SK-N-SH (cell line): ENCODE data around the gene ADCY6.

ENCODE experiments used
- CTCF ChIP-seq: fragments of 200-600 bp; sonication (generic); IDR thresholded peaks from 2 replicates; pipeline ENCODE4 v1.6.1; 2017; ENCODE audit warnings: antibody characterized with exemption, mild to moderate bottlenecking, moderate library complexity
- GABPA ChIP-seq: IDR thresholded peaks from 2 replicates; pipeline ENCODE4 v1.4.0; 2012; ENCODE audit warnings: low read depth, mild to moderate bottlenecking
- GATA2 ChIP-seq: sonication (generic); formaldehyde crosslinking; IDR thresholded peaks from 2 replicates; pipeline ENCODE4 v1.5.0; 2020; ENCODE audit warnings: mild to moderate bottlenecking, missing genetic modification reagents
- JUND ChIP-seq: IDR thresholded peaks from 2 replicates; pipeline ENCODE4 v1.4.0; 2012
- POLR2AphosphoS5 ChIP-seq: IDR thresholded peaks from 2 replicates; pipeline ENCODE4 v1.6.1; 2012; ENCODE audit warnings: low read depth, low read length
- RAD21 ChIP-seq: IDR thresholded peaks from 2 replicates; pipeline ENCODE4 v1.6.1; 2012; ENCODE audit warnings: mild to moderate bottlenecking, low read length
- REST ChIP-seq: IDR thresholded peaks from 2 replicates; pipeline ENCODE4 v1.6.1; 2012; ENCODE audit warnings: mild to moderate bottlenecking, low read depth, low read length, moderate library complexity
- TAF1 ChIP-seq: IDR thresholded peaks from 2 replicates; pipeline ENCODE4 v1.6.1; 2012; ENCODE audit warnings: low read depth, mild to moderate bottlenecking, low read length, moderate library complexity, borderline replicate concordance

- TF ChIP-seq POLR2AphosphoS5, result no peak
- no peak for TF ChIP-seq CTCF
- TF ChIP-seq REST, result no peak
- TF ChIP-seq RAD21, result no peak
- TF ChIP-seq TAF1, result no peak
- TF ChIP-seq GABPA, result no peak
- TF ChIP-seq JUND, result no peak
- TF ChIP-seq GATA2 (CRISPR knock-in tag), result no peak
These were observed 49.2 kb upstream of the ADCY6 start for GRCh38 chr12:48838048-48838447.
